Peyer's patch (tissue), 4 donors: ENCODE data around the gene TBCD. TPM values are rescaled to one million over a fixed set of nuclear protein-coding genes. Genes with fewer than 3 reads are reported as not detected.

Experiments used
- DNase-seq, 3 donors: peaks; one replicate each; pipeline ENCODE4 v3.0.0-alpha.2; 2017 to 2019
- H3K27ac ChIP-seq, 4 donors: fragments of 200-600 bp; sonication (generic); one replicate each; pipeline ENCODE4 v1.5.1; 2016 to 2019
- H3K27me3 ChIP-seq, 2 donors: fragments of 200-600 bp; sonication (generic); one replicate each; pipeline ENCODE4 v1.5.1; 2019
- H3K36me3 ChIP-seq, 3 donors: fragments of 200-600 bp; sonication (generic); one replicate each; pipeline ENCODE4 v1.5.1; 2016 to 2019
- H3K4me1 ChIP-seq, 4 donors: fragments of 200-600 bp; sonication (generic); one replicate each; pipeline ENCODE4 v1.5.1; 2016 to 2019
- H3K4me3 ChIP-seq, 4 donors: fragments of 200-600 bp; sonication (generic); 1 replicate in 3 of 4; 2 replicates in 1 of 4; pipeline ENCODE4 v1.5.1; 2016 to 2019; ENCODE audit warnings: mild to moderate bottlenecking in 1 of 4
- H3K9me3 ChIP-seq, 4 donors: fragments of 200-600 bp; sonication (generic); one replicate each; pipeline ENCODE4 v1.5.1; 2016 to 2019; ENCODE audit warnings: mild to moderate bottlenecking in 1 of 4
- CTCF ChIP-seq, 6 experiments: fragments of 450-650 bp in 4 of 6; fragments of 200-600 bp in 2 of 6; sonication (generic) in 1 of 6; IDR thresholded peaks; one replicate each; pipeline ENCODE4 v1.5.1; 2017 to 2019; ENCODE audit warnings: antibody characterized with exemption in 6 of 6, mild to moderate bottlenecking in 3 of 6, moderate library complexity in 1 of 6
- POLR2A ChIP-seq, 2 donors: fragments of 450-650 bp; IDR thresholded peaks; one replicate each; pipeline ENCODE4 v1.5.1; 2017; ENCODE audit warnings: antibody characterized with exemption in 2 of 2, mild to moderate bottlenecking in 2 of 2, moderate library complexity in 2 of 2
- total RNA-seq, 4 donors: library from RNA; depleted of rRNA; stranded (reverse); fragments of >200 nt; gene quantifications; one replicate each; pipeline ENCODE4 v1.1.0, GENCODE V29; 2016

The TBCD gene
- total RNA-seq, 4 donors from 2014 or later, result 58.7 to 130 (median 74.8) TPM

GRCh38 chr17:82779541-82779940 lies 27.7 kb downstream of the TBCD start:
- Histone ChIP-seq H3K4me1 (peaks cover 0 to 7% (median 2%) of the 10 kb centered on the region in 4 donors), H3K4me3 (no peak overlapping the region), H3K27me3 (no peaks in the 10 kb centered on the region), H3K9me3 (no peaks in the 10 kb centered on the region), H3K27ac (no peak overlapping the region), H3K36me3 (peaks cover 0 to 12% (median 0%) of the 10 kb centered on the region in 3 donors)
- no peak for DNase-seq
- no peak for TF ChIP-seq POLR2A (IDR thresholded peaks at IDR 0.05)
- TF ChIP-seq CTCF (IDR thresholded peaks at IDR 0.05), result no peak

GRCh38 chr17:82780195-82780594 lies 28.3 kb downstream of the TBCD start:
- H3K36me3 ChIP-seq, result peaks cover 0 to 12% (median 0%) of the 10 kb centered on the region in 3 donors
- no peak for DNase-seq
- no peak overlapping the region for H3K27ac ChIP-seq
- no peaks in the 10 kb centered on the region for H3K9me3 ChIP-seq
- no peak overlapping the region for H3K4me3 ChIP-seq
- TF ChIP-seq CTCF (IDR thresholded peaks at IDR 0.05), result no peak
- no peak for TF ChIP-seq POLR2A (IDR thresholded peaks at IDR 0.05)
- H3K4me1 ChIP-seq, result peaks cover 0 to 2% (median 0%) of the 10 kb centered on the region in 4 donors
- no peaks in the 10 kb centered on the region for H3K27me3 ChIP-seq

GRCh38 chr17:82780971-82781893 lies 29.4 kb downstream of the TBCD start:
- Histone ChIP-seq H3K4me1 (no peaks in the 10 kb centered on the region), H3K9me3 (no peaks in the 10 kb centered on the region), H3K4me3 (no peak overlapping the region), H3K36me3 (peaks cover 0 to 12% (median 0%) of the 10 kb centered on the region in 3 donors), H3K27me3 (no peaks in the 10 kb centered on the region), H3K27ac (no peak overlapping the region)
- DNase-seq, result no peak
- TF ChIP-seq POLR2A (IDR thresholded peaks at IDR 0.05) (no peak), CTCF (IDR thresholded peaks at IDR 0.05) (no peak)

- H3K9me3 ChIP-seq, result no peaks in the 10 kb centered on the region
- H3K27ac ChIP-seq, result no peak overlapping the region
- no peaks in the 10 kb centered on the region for H3K27me3 ChIP-seq
- peaks cover 0 to 12% (median 0%) of the 10 kb centered on the region in 3 donors for H3K36me3 ChIP-seq
- DNase-seq, result peak; percentile 77 to 93 (median 90)
- no peaks in the 10 kb centered on the region for H3K4me1 ChIP-seq
- H3K4me3 ChIP-seq, result no peak overlapping the region
- TF ChIP-seq POLR2A (IDR thresholded peaks at IDR 0.05) (no peak), CTCF (IDR thresholded peaks at IDR 0.05) (peak; percentile 89 to 99 (median 98))
These were observed 30.0 kb downstream of the TBCD start for GRCh38 chr17:82781894-82782274.

GRCh38 chr17:82782657-82783207 lies 30.9 kb downstream of the TBCD start:
- H3K36me3 ChIP-seq, result peaks cover 0 to 12% (median 0%) of the 10 kb centered on the region in 3 donors
- H3K27me3 ChIP-seq, result no peaks in the 10 kb centered on the region
- H3K4me3 ChIP-seq, result no peak overlapping the region
- no peaks in the 10 kb centered on the region for H3K4me1 ChIP-seq
- no peak for DNase-seq
- no peaks in the 10 kb centered on the region for H3K9me3 ChIP-seq
- TF ChIP-seq CTCF (IDR thresholded peaks at IDR 0.05), result no peak
- TF ChIP-seq POLR2A (IDR thresholded peaks at IDR 0.05), result no peak
- H3K27ac ChIP-seq, result no peak overlapping the region
